ENCODE results near the gene PCDHGA1.
A peak's percentile ranks its signal among the peaks of the same experiment; 100 is the strongest.
"Not testable (repeated sequence)": the region's sequence is repeated elsewhere in the genome, so short reads cannot be mapped to it uniquely, and the experiment has no call there.

The PCDHGA1 gene

GRCh38 chr5:141409598-141410306 lies 79.4 kb downstream of the PCDHGA1 start:
- H3K4me3 ChIP-seq (ENCODE audit: low read depth, low read length), result no peak overlapping the region
- H3K4me1 ChIP-seq, result no peaks in the 10 kb centered on the region
- no peak for DNase-seq
- H3K27me3 ChIP-seq, result no peaks in the 10 kb centered on the region
- no peaks in the 10 kb centered on the region; the same call in none of the 2 replicates for H3K9me3 ChIP-seq
- TF ChIP-seq CTCF (IDR thresholded peaks at IDR 0.05; ENCODE audit: low read depth, low read length), result no peak
- no peaks in the 10 kb centered on the region for H3K36me3 ChIP-seq

- no peak for TF ChIP-seq CTCF (IDR thresholded peaks at IDR 0.05; ENCODE audit: low read depth, low read length)
- H3K4me1 ChIP-seq, result no peaks in the 10 kb centered on the region
- no peak for DNase-seq
- no peaks in the 10 kb centered on the region for H3K9me3 ChIP-seq
- H3K36me3 ChIP-seq, result no peaks in the 10 kb centered on the region
- no peaks in the 10 kb centered on the region for H3K27me3 ChIP-seq
- H3K4me3 ChIP-seq (ENCODE audit: low read depth, low read length), result no peak overlapping the region
These were observed 81.3 kb downstream of the PCDHGA1 start for GRCh38 chr5:141411575-141411974.

GRCh38 chr5:141412854-141413539 lies 82.7 kb downstream of the PCDHGA1 start, which contains the start of gene PCDHGA10:
Gene PCDHGA10, plus strand, starts transcription at chr5:141412987. Its CDS starts 189 bp downstream, at chr5:141413176.
- no peaks in the 10 kb centered on the region; the same call in 1 of the 2 replicates for H3K9me3 ChIP-seq
- no peaks in the 10 kb centered on the region for H3K4me1 ChIP-seq
- TF ChIP-seq CTCF (IDR thresholded peaks at IDR 0.05; ENCODE audit: low read depth, low read length), result peak; percentile 50
- H3K27me3 ChIP-seq, result no peaks in the 10 kb centered on the region
- H3K4me3 ChIP-seq (ENCODE audit: low read depth, low read length), result no peak within 1 kb of the TSS
- DNase-seq, result peak; percentile 49
- H3K36me3 ChIP-seq, result no peaks in the 10 kb centered on the region

GRCh38 chr5:141413540-141414069 lies 83.3 kb downstream of the PCDHGA1 start:
- Histone ChIP-seq H3K27me3 (no peaks in the 10 kb centered on the region), H3K36me3 (no peaks in the 10 kb centered on the region), H3K9me3 (no peaks in the 10 kb centered on the region; the same call in 1 of the 2 replicates), H3K4me1 (no peaks in the 10 kb centered on the region), H3K4me3 (ENCODE audit: low read depth, low read length) (no peak overlapping the region)
- TF ChIP-seq CTCF (IDR thresholded peaks at IDR 0.05; ENCODE audit: low read depth, low read length), result no peak
- no peak for DNase-seq

GRCh38 chr5:141414548-141415274 lies 84.4 kb downstream of the PCDHGA1 start:
- H3K4me1 ChIP-seq; H3K36me3 ChIP-seq; DNase-seq; H3K4me3 ChIP-seq (ENCODE audit: low read depth, low read length); H3K27me3 ChIP-seq; H3K9me3 ChIP-seq: not testable (repeated sequence)

GRCh38 chr5:141415275-141415618 lies 84.9 kb downstream of the PCDHGA1 start:
- not testable (repeated sequence) for DNase-seq; H3K27me3 ChIP-seq; H3K4me1 ChIP-seq; H3K4me3 ChIP-seq (ENCODE audit: low read depth, low read length); H3K9me3 ChIP-seq; H3K36me3 ChIP-seq
